Measurements from ENCODE around the gene PAFAH1B2.
"Not testable (repeated sequence)": the region's sequence is repeated elsewhere in the genome, so short reads cannot be mapped to it uniquely, and the experiment has no call there.

PAFAH1B2 gene

GRCh38 chr11:117127171-117127901 is 16.8 kb upstream of the PAFAH1B2 start:
- no peak for FAIRE-seq

DNA sequence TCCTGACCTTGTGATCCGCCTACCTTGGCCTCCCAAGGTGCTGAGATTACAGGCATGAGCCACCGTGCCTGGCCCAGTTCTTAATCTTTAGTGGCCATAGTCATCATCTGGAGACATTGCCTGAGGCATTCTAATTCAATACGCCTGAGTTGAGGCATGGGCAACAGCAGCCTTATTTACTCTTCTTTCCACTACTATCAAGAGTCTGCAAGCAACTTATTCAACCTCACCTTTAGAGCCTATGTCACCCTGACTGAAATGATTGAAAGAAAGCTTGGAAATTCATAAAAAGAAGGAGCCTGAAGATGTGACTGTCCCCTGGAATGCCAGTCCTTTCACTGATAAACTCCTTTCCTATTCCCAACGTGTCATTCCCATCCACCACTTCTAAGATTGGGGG is 15.8 kb upstream of the PAFAH1B2 start:
- no peak for FAIRE-seq

DNA sequence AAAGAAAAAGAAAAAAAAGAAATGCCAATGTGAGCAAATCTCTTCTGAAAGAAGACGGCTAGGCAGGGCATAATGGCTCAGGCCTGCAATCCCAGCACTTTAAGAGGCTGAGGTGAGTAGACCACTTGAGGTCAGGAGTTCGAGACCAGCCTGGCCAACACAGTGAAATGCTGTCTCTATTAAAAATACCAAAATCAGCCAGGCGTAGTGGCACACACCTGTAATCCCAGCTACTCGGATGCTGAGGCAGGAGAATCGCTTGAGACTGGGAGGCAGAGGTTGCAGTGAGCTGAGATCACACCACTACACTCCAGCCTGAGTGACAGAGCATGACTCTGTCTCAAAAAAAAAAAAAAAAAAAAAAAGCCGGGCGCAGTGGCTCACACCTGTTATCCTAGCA is 13.7 kb upstream of the PAFAH1B2 start:
- FAIRE-seq = not testable (repeated sequence)

DNA sequence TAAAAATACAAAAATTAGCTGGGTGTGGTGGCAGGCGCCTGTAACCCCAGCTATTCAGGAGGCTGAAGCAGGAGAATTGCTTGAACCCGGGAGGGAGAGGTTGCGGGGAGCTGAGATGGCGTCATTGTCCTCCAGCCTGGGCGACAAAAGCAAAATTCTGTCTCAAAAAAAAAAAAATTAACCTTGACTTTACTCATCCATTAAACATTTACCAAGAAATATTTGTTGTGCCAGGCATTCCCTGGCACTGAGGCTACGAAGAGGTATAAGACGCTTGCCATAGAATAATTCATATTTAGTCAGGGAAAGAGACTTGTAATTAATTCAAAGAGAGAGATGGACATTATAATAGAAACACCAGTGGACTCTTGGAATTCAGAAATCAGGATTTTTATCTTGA is 13.2 kb upstream of the PAFAH1B2 start:
- no peak for FAIRE-seq

- FAIRE-seq = no peak
Observed at GRCh38 chr11:117134431-117134830, 9.7 kb upstream of the PAFAH1B2 start.

- FAIRE-seq = not testable (repeated sequence)
Observed at GRCh38 chr11:117134979-117135378, 9.1 kb upstream of the PAFAH1B2 start.

- FAIRE-seq = not testable (repeated sequence)
Observed at GRCh38 chr11:117137223-117138086, 6.6 kb upstream of the PAFAH1B2 start.

DNA sequence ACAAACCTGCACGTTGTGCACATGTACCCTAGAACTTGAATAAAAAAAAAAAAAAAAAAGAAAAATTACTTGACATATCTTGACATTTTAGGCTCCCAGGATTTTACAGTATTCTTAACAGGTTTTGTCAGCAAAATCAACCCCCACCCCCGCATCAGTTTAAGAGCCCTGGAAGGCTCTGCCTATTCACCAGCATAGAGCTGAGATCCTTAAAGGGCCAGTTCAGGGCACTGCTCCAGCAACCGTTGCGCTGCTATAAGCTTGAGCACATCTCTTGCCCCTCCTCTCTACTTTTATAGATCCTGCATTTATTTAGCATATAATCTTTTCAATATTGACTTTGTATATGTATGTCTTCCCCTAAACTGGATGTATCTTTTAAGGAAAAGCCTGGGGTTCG is 697 bp upstream of the PAFAH1B2 start:
- no peak for FAIRE-seq

DNA sequence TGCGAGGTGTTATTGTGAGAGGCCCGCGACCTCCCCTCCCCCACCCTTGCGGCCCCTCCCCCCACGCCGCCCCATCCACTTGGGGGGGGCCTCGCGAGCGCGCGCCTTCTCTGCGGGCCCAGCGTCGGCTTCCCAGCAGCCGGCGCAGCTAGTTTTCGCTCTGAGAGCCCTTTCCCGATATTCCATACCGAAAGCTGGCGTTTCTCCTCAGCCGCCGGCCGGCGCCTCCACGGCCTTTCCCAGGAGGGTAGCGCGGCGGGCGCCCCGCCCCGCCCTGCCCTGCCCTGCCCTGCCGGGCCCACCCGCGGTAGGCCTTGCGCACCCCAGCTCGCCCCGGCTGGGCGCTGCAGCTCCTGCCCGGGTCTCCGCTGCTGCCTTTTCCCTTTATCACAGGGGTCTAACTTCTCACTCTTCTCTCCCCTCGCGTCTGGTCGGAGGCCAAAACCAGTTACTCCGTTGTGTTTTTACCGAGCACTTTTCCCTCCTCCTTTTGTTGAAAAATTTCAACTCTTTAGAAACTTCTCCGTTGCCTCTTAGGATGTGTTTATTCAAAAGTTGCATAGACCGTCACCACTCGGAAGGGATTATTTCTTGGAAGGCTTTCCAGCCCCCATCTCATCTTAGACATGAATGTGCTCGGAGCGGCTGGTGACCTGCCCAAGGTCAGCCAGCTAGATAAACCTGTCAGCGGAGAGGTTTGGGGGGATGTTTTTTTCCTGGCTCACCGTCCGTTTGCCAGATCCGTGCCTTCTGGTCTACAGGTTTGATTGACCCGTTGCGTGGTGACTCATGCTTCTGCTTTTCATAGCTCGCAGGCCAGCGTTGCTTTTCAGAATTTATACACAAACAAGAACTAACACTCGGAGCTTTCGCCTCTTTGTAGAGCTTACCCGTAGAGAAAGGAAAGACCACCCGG is 648 bp downstream of the PAFAH1B2 start:
- FAIRE-seq = no peak

DNA sequence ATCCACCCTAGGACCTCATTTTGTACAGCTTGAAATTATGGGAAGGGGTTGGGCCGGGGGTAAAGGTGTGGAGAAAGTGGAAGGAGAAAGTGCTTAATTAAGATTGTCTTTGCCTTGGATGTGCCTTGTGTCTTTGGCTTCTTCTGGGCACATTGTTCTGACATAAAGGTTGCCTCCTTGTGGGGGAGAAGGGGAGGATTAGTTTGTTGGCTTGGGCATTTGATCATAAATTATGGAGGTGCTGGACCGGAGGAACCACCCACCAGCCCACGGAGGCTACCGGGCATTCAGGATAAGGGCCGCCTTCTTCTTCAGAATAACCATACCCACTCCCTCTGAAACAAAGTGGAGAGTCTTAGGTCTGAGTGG is 1.3 kb downstream of the PAFAH1B2 start:
- FAIRE-seq = no peak

GRCh38 chr11:117146521-117146920 is 2.4 kb downstream of the PAFAH1B2 start:
- no peak for FAIRE-seq

DNA sequence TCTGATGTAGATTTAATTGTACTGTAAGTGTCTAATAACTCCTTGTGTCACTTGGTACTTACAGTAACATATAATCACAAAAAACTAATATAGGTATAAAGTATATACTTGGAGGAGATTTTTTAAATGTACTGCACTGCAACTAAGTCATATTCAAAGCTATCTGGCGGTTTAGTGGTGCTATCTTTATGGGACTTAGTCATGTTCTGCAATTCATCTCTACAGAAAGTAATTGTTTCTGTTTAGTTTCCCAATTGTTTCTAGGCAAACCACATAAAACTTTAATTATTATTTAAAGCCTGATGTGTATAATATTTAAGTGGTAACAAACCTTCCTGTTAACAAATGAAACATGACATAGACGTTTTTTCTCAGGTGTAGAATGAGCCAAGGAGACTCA is 8.0 kb downstream of the PAFAH1B2 start:
- no peak for FAIRE-seq

DNA sequence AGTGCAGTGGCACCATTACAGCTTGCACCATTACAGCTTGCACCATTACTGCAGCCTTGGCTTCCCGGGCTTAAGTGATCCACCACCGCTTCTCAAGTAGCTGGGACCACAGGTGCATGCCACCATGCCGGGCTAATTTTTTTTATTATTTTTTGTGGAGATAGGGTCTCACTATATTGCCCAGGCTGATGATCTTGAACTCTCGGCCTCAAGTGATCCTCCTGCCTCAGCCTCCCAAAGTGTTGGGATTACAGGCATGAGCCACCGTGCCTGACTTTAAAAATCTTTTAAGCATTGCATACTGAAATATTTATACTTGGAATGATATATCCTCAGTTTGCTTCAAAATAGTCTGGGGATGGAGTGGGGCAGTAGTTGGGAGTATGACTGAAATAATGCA is 10.4 kb downstream of the PAFAH1B2 start:
- no peak for FAIRE-seq

DNA sequence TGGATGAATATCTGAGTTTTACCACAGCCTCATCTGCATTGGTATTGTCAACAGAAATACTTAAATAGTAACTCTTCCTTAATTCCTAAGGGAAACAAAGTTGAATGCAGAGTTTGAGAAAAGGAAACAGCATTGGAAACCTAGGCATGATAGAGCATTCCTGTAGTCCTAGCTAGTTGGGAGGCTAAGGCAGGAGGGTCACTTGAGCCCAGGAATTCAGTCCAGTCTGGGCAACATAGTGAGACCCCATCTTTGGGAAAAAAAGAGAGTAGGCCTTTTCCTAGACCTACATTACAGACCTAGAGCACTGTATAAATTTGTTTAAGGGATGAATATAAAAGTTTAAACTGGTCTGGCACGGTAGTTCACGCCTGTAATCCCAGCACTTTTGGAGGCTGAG is 13.4 kb downstream of the PAFAH1B2 start:
- no peak for FAIRE-seq

DNA sequence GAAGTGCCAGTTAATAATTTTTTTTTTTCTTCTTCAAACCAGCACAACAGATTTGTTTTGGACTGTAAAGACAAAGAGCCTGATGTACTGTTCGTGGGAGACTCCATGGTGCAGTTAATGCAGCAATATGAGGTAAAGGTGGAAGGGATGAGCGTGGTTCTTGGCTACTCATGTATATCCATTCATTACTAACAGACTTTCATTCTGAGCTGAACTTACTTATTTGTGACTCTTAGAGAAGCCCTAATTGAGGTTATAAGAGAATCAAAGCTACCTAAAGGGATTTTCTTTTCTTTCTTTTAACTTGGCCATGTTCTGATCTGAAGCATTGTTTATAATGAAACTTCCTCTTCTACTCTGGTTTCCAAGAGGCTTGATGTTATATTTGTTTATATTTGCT is 15.8 kb downstream of the PAFAH1B2 start:
- no peak for FAIRE-seq

DNA sequence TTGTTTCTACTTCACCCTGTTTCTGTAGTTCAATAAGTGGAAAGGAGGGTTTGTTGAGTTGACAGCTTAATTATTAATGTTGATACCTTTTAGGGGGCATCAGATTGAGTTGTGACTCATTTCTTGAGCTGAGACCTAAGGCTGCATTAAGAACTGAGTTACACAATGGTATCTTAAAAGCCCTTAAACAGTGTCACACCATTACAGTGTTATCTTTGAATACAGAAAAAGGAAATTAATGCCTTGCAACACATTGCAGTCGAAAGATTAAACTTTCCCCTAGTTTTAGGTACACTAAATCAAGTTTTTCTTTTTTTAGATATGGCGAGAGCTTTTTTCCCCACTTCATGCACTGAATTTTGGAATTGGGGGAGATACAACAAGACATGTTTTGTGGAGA is 16.7 kb downstream of the PAFAH1B2 start:
- FAIRE-seq = no peak

GRCh38 chr11:117166491-117166890 is 22.4 kb downstream of the PAFAH1B2 start:
- FAIRE-seq = no peak

- no peak for FAIRE-seq
Observed at GRCh38 chr11:117169736-117170135, 25.6 kb downstream of the PAFAH1B2 start.

DNA sequence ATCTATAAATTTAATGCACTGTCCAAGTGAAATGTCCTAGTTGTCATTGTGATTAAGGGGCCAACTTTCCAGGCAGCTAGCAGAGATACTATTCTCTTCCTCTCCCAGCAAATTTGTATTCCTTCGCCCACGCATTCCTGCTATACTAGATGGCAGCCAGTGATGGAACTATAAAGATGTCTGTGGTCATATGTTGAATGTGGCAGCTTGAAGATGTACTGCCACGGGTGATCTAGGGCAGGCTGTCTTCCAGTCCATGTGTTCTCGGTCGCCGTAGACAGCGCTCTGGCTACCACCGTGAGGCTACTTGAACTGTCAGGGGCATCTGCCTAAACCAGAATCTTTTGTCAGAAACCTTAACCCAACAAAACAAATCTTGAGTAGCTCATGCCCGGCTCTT is 26.1 kb downstream of the PAFAH1B2 start:
- no peak for FAIRE-seq

- FAIRE-seq = no peak
Observed at GRCh38 chr11:117171007-117171403, 26.9 kb downstream of the PAFAH1B2 start.

DNA sequence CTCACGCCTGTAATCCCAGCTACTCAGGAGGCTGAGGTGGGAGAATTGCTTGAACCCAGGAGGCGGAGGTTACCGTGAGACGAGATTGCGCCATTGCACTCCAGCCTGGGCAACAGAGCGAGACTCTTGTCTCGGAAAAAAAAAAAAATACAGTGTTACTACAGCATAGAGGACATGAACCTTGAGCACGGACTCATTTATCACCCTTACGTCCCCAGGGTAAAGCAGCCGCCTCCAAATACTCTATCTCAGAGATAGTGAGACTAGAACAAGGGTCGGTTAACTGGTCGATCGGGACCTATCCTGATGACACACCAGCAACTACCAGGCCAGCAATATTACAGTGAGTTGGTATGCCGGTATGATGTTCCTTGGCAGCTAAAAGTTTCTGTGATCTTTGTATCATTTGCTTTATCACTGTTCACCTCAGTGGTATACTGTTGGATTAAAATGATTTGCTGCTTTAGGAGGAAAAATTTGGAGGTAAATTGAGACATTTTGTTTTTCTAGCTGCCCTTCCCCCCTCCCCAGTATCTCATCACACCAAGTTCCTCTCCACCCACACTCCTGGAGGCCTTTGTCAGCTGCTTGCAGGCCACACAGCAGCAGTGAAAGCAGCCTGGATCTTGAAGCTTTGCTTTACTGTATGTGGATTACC is 27.4 kb downstream of the PAFAH1B2 start:
- no peak for FAIRE-seq

GRCh38 chr11:117172724-117173421 is 28.8 kb downstream of the PAFAH1B2 start:
- no peak for FAIRE-seq
